HG02759 (cell line): Measurements from ENCODE around the gene FNIP2.
"Not testable (repeated sequence)": the region's sequence is repeated elsewhere in the genome, so short reads cannot be mapped to it uniquely, and the experiment has no call there.

Experiments
- ATAC-seq: cut with Tn5 transposase; IDR thresholded peaks from one replicate; pipeline ENCODE4 v1.9.1; 2021; ENCODE audit warnings: mild to moderate bottlenecking, moderate library complexity; ENCODE audit not compliant: unreplicated experiment

The FNIP2 gene

GRCh38 chr4:158861766-158862165 lies 92.9 kb downstream of the FNIP2 start:
- no peak for ATAC-seq

- no peak for ATAC-seq
Measured at GRCh38 chr4:158863296-158863695, 94.5 kb downstream of the FNIP2 start.

- no peak for ATAC-seq
Measured at GRCh38 chr4:158865520-158866177, 96.8 kb downstream of the FNIP2 start.

- ATAC-seq: no peak
Measured at GRCh38 chr4:158869001-158869400, 100.2 kb downstream of the FNIP2 start.

GRCh38 chr4:158869761-158870160 lies 100.9 kb downstream of the FNIP2 start:
- ATAC-seq: no peak

GRCh38 chr4:158870282-158870625 lies 101.4 kb downstream of the FNIP2 start:
- no peak for ATAC-seq

- ATAC-seq: no peak
Measured at GRCh38 chr4:158870626-158871334, 102.0 kb downstream of the FNIP2 start.

GRCh38 chr4:158871335-158871724 lies 102.5 kb downstream of the FNIP2 start:
- no peak for ATAC-seq

GRCh38 chr4:158873795-158874401 lies 105.1 kb downstream of the FNIP2 start:
- no peak for ATAC-seq

- no peak for ATAC-seq
Measured at GRCh38 chr4:158875026-158875425, 106.2 kb downstream of the FNIP2 start.

GRCh38 chr4:158875455-158875854 lies 106.6 kb downstream of the FNIP2 start:
- no peak for ATAC-seq

GRCh38 chr4:158877069-158877468 lies 108.2 kb downstream of the FNIP2 start:
- no peak for ATAC-seq

- not testable (repeated sequence) for ATAC-seq
Measured at GRCh38 chr4:158882142-158882541, 113.3 kb downstream of the FNIP2 start.

- no peak for ATAC-seq
Measured at GRCh38 chr4:158884280-158884679, 115.5 kb downstream of the FNIP2 start.

GRCh38 chr4:158885564-158885963 lies 116.7 kb downstream of the FNIP2 start:
- ATAC-seq: no peak

- ATAC-seq: no peak
Measured at GRCh38 chr4:158890294-158890693, 121.5 kb downstream of the FNIP2 start.

- no peak for ATAC-seq
Measured at GRCh38 chr4:158891256-158891655, 122.4 kb downstream of the FNIP2 start.

GRCh38 chr4:158894826-158895225 lies 126.0 kb downstream of the FNIP2 start:
- no peak for ATAC-seq

- no peak for ATAC-seq
Measured at GRCh38 chr4:158895797-158896576, 127.2 kb downstream of the FNIP2 start.

- not testable (repeated sequence) for ATAC-seq
Measured at GRCh38 chr4:158896577-158897238, 127.9 kb downstream of the FNIP2 start.

GRCh38 chr4:158900408-158900807 lies 131.6 kb downstream of the FNIP2 start:
- not testable (repeated sequence) for ATAC-seq
